MM.1S (cell line): ENCODE results near the gene CLASP1.
"Not testable (repeated sequence)": the region's sequence is repeated elsewhere in the genome, so short reads cannot be mapped to it uniquely, and the experiment has no call there.

Experiments
- DNase-seq: peaks from one replicate; pipeline ENCODE4 v3.0.0-alpha.2; 2015
- H2AFZ ChIP-seq: fragments of 300-600 bp; sonication (generic); 2 replicates; pipeline ENCODE4 v1.6.0; 2016; ENCODE audit warnings: antibody characterized with exemption, low read length
- H3F3A ChIP-seq: fragments of 300-600 bp; sonication (generic); 2 replicates; pipeline ENCODE4 v1.6.1; 2016; ENCODE audit warnings: mild to moderate bottlenecking, antibody characterized with exemption, low read length, moderate library complexity, mixed read lengths; ENCODE audit not compliant: insufficient read depth
- H3K27ac ChIP-seq: fragments of 300-600 bp; sonication (generic); 2 replicates; pipeline ENCODE4 v1.5.1; 2016; ENCODE audit warnings: mild to moderate bottlenecking, low read length
- H3K27me3 ChIP-seq: fragments of 300-600 bp; sonication (generic); replicated peaks from 2 replicates; pipeline ENCODE4 v1.6.0; 2016; ENCODE audit warnings: low read length; ENCODE audit not compliant: insufficient read depth
- H3K36me3 ChIP-seq: fragments of 300-600 bp; sonication (generic); replicated peaks from 2 replicates; pipeline ENCODE4 v1.6.1; 2016; ENCODE audit warnings: mild to moderate bottlenecking, low read length, mixed read lengths; ENCODE audit not compliant: insufficient read depth
- H3K4me1 ChIP-seq: fragments of 300-600 bp; sonication (generic); 2 replicates; pipeline ENCODE4 v1.6.1; 2016; ENCODE audit warnings: low read length, mixed read lengths
- H3K4me2 ChIP-seq: fragments of 300-600 bp; sonication (generic); 2 replicates; pipeline ENCODE4 v1.6.0; 2016; ENCODE audit warnings: low read depth, low read length
- H3K4me3 ChIP-seq: fragments of 300-600 bp; sonication (generic); 2 replicates; pipeline ENCODE4 v1.5.1; 2016; ENCODE audit warnings: low read length, mixed read lengths
- H3K79me2 ChIP-seq: fragments of 300-600 bp; sonication (generic); 2 replicates; pipeline ENCODE4 v1.6.1; 2016; ENCODE audit warnings: mixed run types, low read length, mixed read lengths
- H3K9ac ChIP-seq: fragments of 300-600 bp; sonication (generic); 2 replicates; pipeline ENCODE4 v1.6.1; 2016; ENCODE audit warnings: low read length, mixed read lengths
- H3K9me2 ChIP-seq: fragments of 300-600 bp; sonication (generic); replicated peaks from 2 replicates; pipeline ENCODE4 v1.6.1; 2016; ENCODE audit warnings: mild to moderate bottlenecking, low read length, mixed read lengths; ENCODE audit not compliant: insufficient read depth
- H3K9me3 ChIP-seq: fragments of 300-600 bp; sonication (generic); replicated peaks from 2 replicates; pipeline ENCODE4 v1.6.1; 2016; ENCODE audit warnings: mild to moderate bottlenecking, low read length, mixed read lengths; ENCODE audit not compliant: insufficient read depth
- H4K20me1 ChIP-seq: fragments of 300-600 bp; sonication (generic); 2 replicates; pipeline ENCODE4 v1.6.1; 2016; ENCODE audit warnings: mild to moderate bottlenecking, low read length, moderate library complexity, mixed read lengths; ENCODE audit not compliant: insufficient read depth
- EZH2 ChIP-seq: fragments of 300-600 bp; sonication (generic); optimal IDR thresholded peaks from 2 replicates; pipeline ENCODE3; 2017; ENCODE audit warnings: low read depth, mild to moderate bottlenecking, antibody characterized with exemption, low read length, mixed read lengths
- EZH2phosphoT487 ChIP-seq: fragments of 300-600 bp; sonication (generic); IDR thresholded peaks from 2 replicates; pipeline ENCODE4 v1.6.1; 2018; ENCODE audit warnings: antibody characterized with exemption, low read length
- TF ChIP-seq, protein P1 (sequence below): fragments of 300-600 bp; sonication (generic); IDR thresholded peaks from 2 replicates; pipeline ENCODE4 v1.5.1; 2016; ENCODE audit warnings: antibody characterized with exemption, low read length, mixed read lengths

CLASP1 gene

DNA sequence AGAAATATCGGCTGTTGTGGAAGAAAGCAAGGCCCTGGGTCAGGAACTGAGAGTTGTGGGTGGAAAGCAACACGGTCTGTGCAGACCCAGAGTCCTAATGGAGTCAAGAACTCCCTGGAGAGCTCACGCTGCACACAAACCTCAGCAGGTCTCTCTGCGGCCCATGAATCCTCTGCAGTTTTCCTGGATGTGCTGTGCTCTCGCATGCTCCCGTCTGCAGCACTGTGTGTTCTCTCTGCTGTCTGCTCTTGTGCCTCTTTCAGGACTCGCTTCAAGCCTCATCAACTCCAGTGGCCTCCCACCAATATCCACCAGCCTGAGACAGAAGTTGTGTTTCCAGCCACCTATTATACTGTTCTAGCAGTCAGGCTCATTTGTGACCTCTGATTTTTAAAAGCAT is 94.3 kb downstream of the CLASP1 start:
- Histone ChIP-seq H3K36me3 (no peaks in the 10 kb centered on the region), H3K27me3 (no peaks in the 10 kb centered on the region), H2AFZ (no peak overlapping the region), H3K9me3 (no peaks in the 10 kb centered on the region), H4K20me1 (no peaks in the 10 kb centered on the region; the same call in 1 of the 2 replicates), H3K9me2 (no peaks in the 10 kb centered on the region), H3K4me1 (no peaks in the 10 kb centered on the region), H3K4me2 (no peak overlapping the region), H3K4me3 (no peak overlapping the region), H3K9ac (no peak overlapping the region), H3F3A (no peaks in the 10 kb centered on the region), H3K79me2 (peaks cover 78% of the 10 kb centered on the region), H3K27ac (no peak overlapping the region)
- TF ChIP-seq, protein P1, sequence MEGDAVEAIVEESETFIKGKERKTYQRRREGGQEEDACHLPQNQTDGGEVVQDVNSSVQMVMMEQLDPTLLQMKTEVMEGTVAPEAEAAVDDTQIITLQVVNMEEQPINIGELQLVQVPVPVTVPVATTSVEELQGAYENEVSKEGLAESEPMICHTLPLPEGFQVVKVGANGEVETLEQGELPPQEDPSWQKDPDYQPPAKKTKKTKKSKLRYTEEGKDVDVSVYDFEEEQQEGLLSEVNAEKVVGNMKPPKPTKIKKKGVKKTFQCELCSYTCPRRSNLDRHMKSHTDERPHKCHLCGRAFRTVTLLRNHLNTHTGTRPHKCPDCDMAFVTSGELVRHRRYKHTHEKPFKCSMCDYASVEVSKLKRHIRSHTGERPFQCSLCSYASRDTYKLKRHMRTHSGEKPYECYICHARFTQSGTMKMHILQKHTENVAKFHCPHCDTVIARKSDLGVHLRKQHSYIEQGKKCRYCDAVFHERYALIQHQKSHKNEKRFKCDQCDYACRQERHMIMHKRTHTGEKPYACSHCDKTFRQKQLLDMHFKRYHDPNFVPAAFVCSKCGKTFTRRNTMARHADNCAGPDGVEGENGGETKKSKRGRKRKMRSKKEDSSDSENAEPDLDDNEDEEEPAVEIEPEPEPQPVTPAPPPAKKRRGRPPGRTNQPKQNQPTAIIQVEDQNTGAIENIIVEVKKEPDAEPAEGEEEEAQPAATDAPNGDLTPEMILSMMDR = no peak
- no peak for TF ChIP-seq EZH2
- no peak for TF ChIP-seq EZH2phosphoT487
- DNase-seq = no peak

DNA sequence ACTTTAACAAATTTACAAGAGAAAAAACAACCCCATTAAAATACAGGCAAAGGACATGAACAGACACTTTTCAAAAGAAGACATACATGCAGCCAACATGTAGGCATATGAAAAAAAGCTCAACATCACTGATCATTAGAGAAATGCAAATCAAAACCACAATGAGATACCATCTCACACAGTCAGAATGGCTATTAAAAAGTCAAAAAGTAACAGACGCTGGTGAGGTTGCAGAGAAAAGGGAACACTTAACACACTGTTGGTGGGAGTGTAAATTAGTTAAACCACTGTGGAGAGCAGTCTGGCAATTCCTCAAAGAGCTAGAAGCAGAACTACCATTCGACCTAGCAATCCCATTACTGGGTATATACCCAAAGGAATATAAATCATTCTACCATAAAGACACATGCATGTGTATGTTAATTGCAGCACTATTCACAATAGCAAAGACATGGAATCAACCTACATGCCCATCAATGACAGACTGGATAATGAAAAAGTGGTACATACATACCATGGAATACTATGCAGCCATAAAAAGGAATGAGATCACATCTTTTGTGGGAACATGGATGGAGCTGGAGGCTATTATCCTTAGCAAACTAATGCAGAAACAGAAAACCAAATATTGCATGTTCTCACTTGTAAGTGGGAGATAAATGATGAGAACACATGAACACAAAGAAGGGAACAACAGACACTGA is 96.6 kb downstream of the CLASP1 start:
- H3K36me3 ChIP-seq, H3K27me3 ChIP-seq, DNase-seq, H3K9me2 ChIP-seq, H3K4me3 ChIP-seq, H3K27ac ChIP-seq, H3K4me1 ChIP-seq, H3F3A ChIP-seq, H3K9me3 ChIP-seq, H3K4me2 ChIP-seq, H2AFZ ChIP-seq, H4K20me1 ChIP-seq, H3K9ac ChIP-seq: not testable (repeated sequence)
- H3K79me2 ChIP-seq = peaks cover 78% of the 10 kb centered on the region

DNA sequence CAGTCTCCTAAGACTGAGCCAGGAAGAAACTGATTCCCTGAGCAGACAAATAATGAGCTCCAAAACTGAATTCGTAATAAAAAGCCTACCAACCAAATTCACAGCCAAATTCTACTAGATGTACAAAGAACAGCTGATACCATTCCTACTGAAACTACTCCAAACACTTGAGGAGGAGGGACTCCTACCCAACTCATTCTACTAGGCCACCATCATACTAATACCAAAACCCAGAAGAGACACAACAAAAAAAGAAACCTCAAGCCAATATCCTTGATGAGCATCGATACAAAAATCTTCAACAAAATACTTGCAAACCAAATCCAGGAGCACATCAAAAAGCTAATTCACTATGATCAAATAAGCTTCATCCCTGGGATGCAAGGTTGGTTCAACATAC is 98.6 kb downstream of the CLASP1 start:
- H3K4me1 ChIP-seq = no peaks in the 10 kb centered on the region
- H3K9me2 ChIP-seq = no peaks in the 10 kb centered on the region
- H3K9me3 ChIP-seq = no peaks in the 10 kb centered on the region
- no peak overlapping the region for H3K4me3 ChIP-seq
- H3K9ac ChIP-seq = no peak overlapping the region
- no peaks in the 10 kb centered on the region for H3F3A ChIP-seq
- H2AFZ ChIP-seq = no peak overlapping the region
- peaks cover 85% of the 10 kb centered on the region for H3K79me2 ChIP-seq
- no peak for DNase-seq
- TF ChIP-seq EZH2 (no peak), EZH2phosphoT487 (no peak)
- TF ChIP-seq, protein P1 = no peak
- no peaks in the 10 kb centered on the region for H4K20me1 ChIP-seq
- H3K36me3 ChIP-seq = no peaks in the 10 kb centered on the region
- no peak overlapping the region for H3K27ac ChIP-seq
- no peaks in the 10 kb centered on the region for H3K27me3 ChIP-seq
- H3K4me2 ChIP-seq = no peak overlapping the region

DNA sequence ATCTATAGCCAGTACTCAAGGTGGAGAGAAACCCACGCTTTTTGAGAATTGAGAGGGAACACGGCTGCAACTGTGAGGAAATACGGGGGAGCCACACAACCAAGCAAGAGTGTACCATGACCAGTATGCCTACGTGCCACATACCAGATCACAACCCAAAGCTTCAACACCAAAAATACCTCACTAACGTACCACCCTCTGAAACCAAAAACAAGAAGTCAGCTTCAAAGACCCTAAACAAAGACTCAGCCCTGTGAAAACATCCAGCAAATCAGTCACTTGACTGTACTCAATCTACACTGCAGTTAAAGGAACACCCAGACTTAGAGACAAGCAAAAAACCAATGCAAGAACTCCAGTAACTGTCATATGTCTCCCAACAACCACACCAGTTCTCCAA is 101.6 kb downstream of the CLASP1 start:
- H3K79me2 ChIP-seq = peaks cover 91% of the 10 kb centered on the region
- no peak overlapping the region for H2AFZ ChIP-seq
- H3K36me3 ChIP-seq = no peaks in the 10 kb centered on the region
- H3F3A ChIP-seq = no peaks in the 10 kb centered on the region
- H3K4me3 ChIP-seq = no peak overlapping the region
- H4K20me1 ChIP-seq = no peaks in the 10 kb centered on the region
- H3K4me2 ChIP-seq = no peak overlapping the region
- no peak overlapping the region for H3K9ac ChIP-seq
- DNase-seq = no peak
- H3K27me3 ChIP-seq = no peaks in the 10 kb centered on the region
- H3K9me2 ChIP-seq = no peaks in the 10 kb centered on the region
- no peaks in the 10 kb centered on the region for H3K4me1 ChIP-seq
- no peak overlapping the region for H3K27ac ChIP-seq
- no peaks in the 10 kb centered on the region for H3K9me3 ChIP-seq
- TF ChIP-seq, protein P1 = no peak
- TF ChIP-seq EZH2phosphoT487 = no peak
- no peak for TF ChIP-seq EZH2
